Measurements from ENCODE around the gene TRIM46.
"Not testable (repeated sequence)": the region's sequence is repeated elsewhere in the genome, so short reads cannot be mapped to it uniquely, and the experiment has no call there.

DNA sequence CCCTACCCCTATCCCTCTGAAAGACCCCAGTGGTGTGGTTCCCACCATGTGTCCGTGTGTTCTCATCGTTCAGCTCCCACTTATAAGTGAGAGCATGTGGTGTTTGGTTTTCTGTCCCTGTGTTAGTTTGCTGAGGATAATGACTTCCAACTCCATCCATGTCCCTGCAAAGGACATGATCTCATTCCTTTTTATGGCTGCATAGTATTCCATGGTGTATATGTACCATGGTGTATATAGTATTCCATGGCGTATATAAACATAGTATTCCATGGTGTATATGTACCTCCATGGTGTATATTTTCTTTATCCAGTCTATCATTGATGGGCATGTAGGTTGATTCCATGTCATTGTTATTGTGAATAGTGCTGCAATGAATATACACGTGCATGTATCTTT, 9.9 kb upstream of the TRIM46 start:
- TF ChIP-seq BHLHE40 (IDR thresholded peaks at IDR 0.05; ENCODE audit: low read depth, low read length); POLR2A (IDR thresholded peaks at IDR 0.05; ENCODE audit: low read length); EHMT2 (IDR thresholded peaks at IDR 0.05; ENCODE audit: low read depth); ZSCAN20 (CRISPR knock-in tag; IDR thresholded peaks at IDR 0.05); JUN (IDR thresholded peaks at IDR 0.05); MAFK (IDR thresholded peaks at IDR 0.05; ENCODE audit: partially characterized antibody): not testable (repeated sequence)
- TF ChIP-seq, protein P1, sequence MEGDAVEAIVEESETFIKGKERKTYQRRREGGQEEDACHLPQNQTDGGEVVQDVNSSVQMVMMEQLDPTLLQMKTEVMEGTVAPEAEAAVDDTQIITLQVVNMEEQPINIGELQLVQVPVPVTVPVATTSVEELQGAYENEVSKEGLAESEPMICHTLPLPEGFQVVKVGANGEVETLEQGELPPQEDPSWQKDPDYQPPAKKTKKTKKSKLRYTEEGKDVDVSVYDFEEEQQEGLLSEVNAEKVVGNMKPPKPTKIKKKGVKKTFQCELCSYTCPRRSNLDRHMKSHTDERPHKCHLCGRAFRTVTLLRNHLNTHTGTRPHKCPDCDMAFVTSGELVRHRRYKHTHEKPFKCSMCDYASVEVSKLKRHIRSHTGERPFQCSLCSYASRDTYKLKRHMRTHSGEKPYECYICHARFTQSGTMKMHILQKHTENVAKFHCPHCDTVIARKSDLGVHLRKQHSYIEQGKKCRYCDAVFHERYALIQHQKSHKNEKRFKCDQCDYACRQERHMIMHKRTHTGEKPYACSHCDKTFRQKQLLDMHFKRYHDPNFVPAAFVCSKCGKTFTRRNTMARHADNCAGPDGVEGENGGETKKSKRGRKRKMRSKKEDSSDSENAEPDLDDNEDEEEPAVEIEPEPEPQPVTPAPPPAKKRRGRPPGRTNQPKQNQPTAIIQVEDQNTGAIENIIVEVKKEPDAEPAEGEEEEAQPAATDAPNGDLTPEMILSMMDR (IDR thresholded peaks at IDR 0.05), result not testable (repeated sequence)
